SU-DHL-6 (cell line): ENCODE data around the gene MAPKAPK2.

Source experiments
- H2AFZ ChIP-seq: fragments of 200-600 bp; sonication (generic); 2 replicates; pipeline ENCODE4 v1.6.1; 2014; ENCODE audit warnings: low read depth, mild to moderate bottlenecking, moderate library complexity, mixed read lengths, antibody characterized with exemption, low read length; ENCODE audit not compliant: severe bottlenecking
- H3F3A ChIP-seq: fragments of 200-600 bp; shearing (Covaris generic); 2 replicates; pipeline ENCODE4 v1.6.0; 2016; ENCODE audit warnings: antibody characterized with exemption, mild to moderate bottlenecking; ENCODE audit not compliant: insufficient read depth
- H3K27ac ChIP-seq: fragments of 200-600 bp; sonication (generic); 2 replicates; pipeline ENCODE4 v1.5.1; 2016; ENCODE audit warnings: low read depth, mild to moderate bottlenecking, low read length, moderate library complexity, mixed read lengths
- H3K27me3 ChIP-seq: fragments of 200-600 bp; sonication (generic), shearing (Covaris generic); 2 replicates; pipeline ENCODE4 v1.6.0; 2014; ENCODE audit warnings: mild to moderate bottlenecking, low read length
- H3K36me3 ChIP-seq: fragments of 200-600 bp; sonication (generic); 2 replicates; pipeline ENCODE4 v1.6.1; 2014; ENCODE audit warnings: mild to moderate bottlenecking, low read length, mixed read lengths
- H3K4me2 ChIP-seq: fragments of 300-600, 200-600 bp; shearing (Covaris generic), sonication (generic); 2 replicates; pipeline ENCODE4 v1.6.0; 2014; ENCODE audit warnings: low read length, low read depth, mild to moderate bottlenecking; ENCODE audit not compliant: poor library complexity, severe bottlenecking
- H3K4me3 ChIP-seq: fragments of 200-600 bp; sonication (generic); 2 replicates; pipeline ENCODE4 v1.5.1; 2014; ENCODE audit warnings: antibody characterized with exemption, low read length, mild to moderate bottlenecking, mixed read lengths; ENCODE audit not compliant: insufficient read depth, poor library complexity, severe bottlenecking
- H3K79me2 ChIP-seq: fragments of 200-600 bp; sonication (generic); 2 replicates; pipeline ENCODE4 v1.6.1; 2014; ENCODE audit warnings: mild to moderate bottlenecking, low read length, moderate library complexity; ENCODE audit not compliant: insufficient read depth
- H3K9ac ChIP-seq: fragments of 200-600 bp; sonication (generic); 2 replicates; pipeline ENCODE4 v1.7.0; 2014; ENCODE audit warnings: mild to moderate bottlenecking, low read length
- H3K9me2 ChIP-seq: fragments of 200-600 bp; sonication (generic); replicated peaks from 2 replicates; pipeline ENCODE4 v1.6.1; 2014; ENCODE audit warnings: low read length; ENCODE audit not compliant: insufficient read depth
- H3K9me3 ChIP-seq: fragments of 200-600 bp; sonication (generic); 2 replicates; pipeline ENCODE4 v1.6.1; 2014; ENCODE audit warnings: low read length, mixed read lengths; ENCODE audit not compliant: insufficient read depth
- H4K20me1 ChIP-seq: fragments of 200-600 bp; sonication (generic); 2 replicates; pipeline ENCODE4 v1.6.1; 2014; ENCODE audit warnings: low read depth, mild to moderate bottlenecking, antibody characterized with exemption, low read length, moderate library complexity, mixed read lengths
- EZH2phosphoT487 ChIP-seq: fragments of 200-600 bp; sonication (generic), shearing (Covaris generic); conservative IDR thresholded peaks from 2 replicates; pipeline ENCODE4 v1.6.1; 2018; ENCODE audit warnings: mild to moderate bottlenecking, antibody characterized with exemption, low read length, moderate library complexity, mixed read lengths
- TF ChIP-seq, protein P1 (sequence below): fragments of 200-600 bp; sonication (generic); IDR thresholded peaks from one replicate; pipeline ENCODE4 v1.5.1; 2017; ENCODE audit warnings: antibody characterized with exemption, mild to moderate bottlenecking, low read length, moderate library complexity; ENCODE audit not compliant: insufficient read depth, poor library complexity, severe bottlenecking

Gene MAPKAPK2

DNA sequence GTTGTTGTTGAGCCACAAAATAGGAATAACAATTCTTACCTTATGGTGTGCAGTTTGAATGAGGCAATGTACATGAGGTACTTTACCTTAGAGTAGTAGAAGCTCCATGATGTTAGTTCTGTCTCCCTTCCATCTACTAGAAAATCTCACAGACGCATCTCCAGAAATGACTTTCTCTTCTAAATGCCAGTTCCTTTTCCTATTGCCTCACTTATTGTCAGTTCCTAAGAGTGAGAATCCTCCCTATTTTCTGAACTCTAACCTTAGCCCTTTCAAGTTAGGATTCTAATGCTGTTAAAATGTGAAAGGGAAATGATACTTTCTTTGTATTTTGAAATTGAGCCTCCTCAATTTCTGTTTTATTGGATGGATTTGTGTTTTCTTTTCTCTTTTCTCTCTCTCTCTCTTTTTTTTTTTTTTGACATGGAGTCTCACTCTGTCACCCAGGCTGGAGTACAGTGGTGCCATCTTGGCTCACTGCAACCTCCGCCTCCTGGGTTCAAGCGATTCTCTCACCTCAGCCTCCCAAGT, 18.6 kb upstream of the MAPKAPK2 start:
- H3K9ac ChIP-seq, result no peak overlapping the region
- H3K4me2 ChIP-seq, result no peak overlapping the region
- no peaks in the 10 kb centered on the region for H3K79me2 ChIP-seq
- H3K9me3 ChIP-seq, result no peaks in the 10 kb centered on the region
- no peaks in the 10 kb centered on the region for H3K36me3 ChIP-seq
- no peak overlapping the region for H3K4me3 ChIP-seq
- H3K27me3 ChIP-seq, result no peaks in the 10 kb centered on the region
- no peak overlapping the region for H3K27ac ChIP-seq
- H3K9me2 ChIP-seq, result no peaks in the 10 kb centered on the region
- no peak for TF ChIP-seq EZH2phosphoT487
- TF ChIP-seq, protein P1, sequence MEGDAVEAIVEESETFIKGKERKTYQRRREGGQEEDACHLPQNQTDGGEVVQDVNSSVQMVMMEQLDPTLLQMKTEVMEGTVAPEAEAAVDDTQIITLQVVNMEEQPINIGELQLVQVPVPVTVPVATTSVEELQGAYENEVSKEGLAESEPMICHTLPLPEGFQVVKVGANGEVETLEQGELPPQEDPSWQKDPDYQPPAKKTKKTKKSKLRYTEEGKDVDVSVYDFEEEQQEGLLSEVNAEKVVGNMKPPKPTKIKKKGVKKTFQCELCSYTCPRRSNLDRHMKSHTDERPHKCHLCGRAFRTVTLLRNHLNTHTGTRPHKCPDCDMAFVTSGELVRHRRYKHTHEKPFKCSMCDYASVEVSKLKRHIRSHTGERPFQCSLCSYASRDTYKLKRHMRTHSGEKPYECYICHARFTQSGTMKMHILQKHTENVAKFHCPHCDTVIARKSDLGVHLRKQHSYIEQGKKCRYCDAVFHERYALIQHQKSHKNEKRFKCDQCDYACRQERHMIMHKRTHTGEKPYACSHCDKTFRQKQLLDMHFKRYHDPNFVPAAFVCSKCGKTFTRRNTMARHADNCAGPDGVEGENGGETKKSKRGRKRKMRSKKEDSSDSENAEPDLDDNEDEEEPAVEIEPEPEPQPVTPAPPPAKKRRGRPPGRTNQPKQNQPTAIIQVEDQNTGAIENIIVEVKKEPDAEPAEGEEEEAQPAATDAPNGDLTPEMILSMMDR, result no peak
- no peaks in the 10 kb centered on the region for H4K20me1 ChIP-seq
- H2AFZ ChIP-seq, result no peak overlapping the region
- H3F3A ChIP-seq, result no peaks in the 10 kb centered on the region

GRCh38 chr1:206666954-206667665, 17.6 kb upstream of the MAPKAPK2 start:
- TF ChIP-seq, protein P1, result no peak
- no peak for TF ChIP-seq EZH2phosphoT487
- Histone ChIP-seq H3K4me3 (no peak overlapping the region), H3F3A (no peaks in the 10 kb centered on the region), H3K27me3 (no peaks in the 10 kb centered on the region), H3K36me3 (no peaks in the 10 kb centered on the region), H3K9me2 (no peaks in the 10 kb centered on the region), H2AFZ (no peak overlapping the region), H3K27ac (no peak overlapping the region), H4K20me1 (no peaks in the 10 kb centered on the region), H3K9me3 (no peaks in the 10 kb centered on the region), H3K4me2 (no peak overlapping the region), H3K9ac (no peak overlapping the region), H3K79me2 (no peaks in the 10 kb centered on the region)

GRCh38 chr1:206668351-206668750, 16.4 kb upstream of the MAPKAPK2 start:
- Histone ChIP-seq H3K27ac (no peak overlapping the region), H4K20me1 (no peaks in the 10 kb centered on the region), H3K9me2 (no peaks in the 10 kb centered on the region), H3K9me3 (no peaks in the 10 kb centered on the region), H3K9ac (no peak overlapping the region), H2AFZ (no peak overlapping the region), H3K4me3 (no peak overlapping the region), H3F3A (no peaks in the 10 kb centered on the region), H3K79me2 (no peaks in the 10 kb centered on the region), H3K36me3 (no peaks in the 10 kb centered on the region), H3K27me3 (no peaks in the 10 kb centered on the region), H3K4me2 (no peak overlapping the region)
- TF ChIP-seq EZH2phosphoT487, result no peak
- TF ChIP-seq, protein P1, result no peak
